Testis (tissue), 3 donors: ENCODE results near the gene GDNF. TPM values are rescaled to one million over a fixed set of nuclear protein-coding genes. Genes with fewer than 3 reads are reported as not detected.

Source experiments
- DNase-seq: peaks from one replicate; pipeline ENCODE4 v3.0.0-alpha.2; 2019
- H3K27ac ChIP-seq, 2 donors: fragments of 200-600 bp; sonication (generic); one replicate each; pipeline ENCODE4 v1.5.1; 2019
- H3K27me3 ChIP-seq: fragments of 200-600 bp; sonication (generic); one replicate; pipeline ENCODE4 v1.5.1; 2019
- H3K36me3 ChIP-seq: fragments of 200-600 bp; sonication (generic); one replicate; pipeline ENCODE4 v1.5.1; 2017; ENCODE audit warnings: low read depth; ENCODE audit errors: missing control alignments
- H3K4me1 ChIP-seq: fragments of 200-600 bp; sonication (generic); one replicate; pipeline ENCODE4 v1.5.1; 2019
- H3K4me3 ChIP-seq, 2 donors: fragments of 200-600 bp; sonication (generic); one replicate each; pipeline ENCODE4 v1.5.1; 2017 to 2019
- H3K9me3 ChIP-seq: fragments of 200-600 bp; sonication (generic); one replicate; pipeline ENCODE4 v1.5.1; 2017
- CTCF ChIP-seq, 3 experiments: fragments of 450-650 bp in 2 of 3; fragments of 200-600 bp in 1 of 3; sonication (generic) in 1 of 3; IDR thresholded peaks; one replicate each; pipeline ENCODE4 v1.5.1; 2016 to 2019; ENCODE audit warnings: antibody characterized with exemption in 3 of 3, mild to moderate bottlenecking in 2 of 3, moderate library complexity in 1 of 3
- POLR2A ChIP-seq: fragments of 450-650 bp; IDR thresholded peaks from one replicate; pipeline ENCODE4 v1.6.1; 2017; ENCODE audit warnings: antibody characterized with exemption, mild to moderate bottlenecking, moderate library complexity
- WGBS, 2 donors: methylation state at CpG; one replicate each; pipeline ENCODE4 v1.1.5; 2018; 5-methylcytosine and 5-hydroxymethylcytosine counted together
- intact Hi-C: fragments of 100-400 bp; cut with DNase I; formaldehyde crosslinking; loops from one replicate; pipeline ENCODE4 v1.15.1; 2023; ENCODE audit warnings: low total_unique reads
- polyA plus RNA-seq: library from polyadenylated mRNA; stranded (reverse); fragments of 350-450 nt; fragmentation: Illumina TruSeq; extraction: RNeasy Lipid Tissue Mini Kit (QIAGEN cat#74804); gene quantifications from one replicate; pipeline ENCODE4 v1.2.3, GENCODE V29; 2014; ENCODE audit warnings: low read depth, low replicate concordance; ENCODE audit not compliant: insufficient read depth
- total RNA-seq, 2 donors: library from RNA; depleted of rRNA; stranded (reverse); fragments of >200 nt; gene quantifications; one replicate each; pipeline ENCODE4 v1.2.3, GENCODE V29; 2016

Gene GDNF
- total and polyA plus RNA-seq, 3 donors from 2014 or later: 0.37 to 0.71 (median 0.49) TPM

GRCh38 chr5:37815913-37816312, 23.9 kb downstream of the GDNF start:
- WGBS, 2 donors: 91% methylated on average over 7 of the region's 7 CpGs
- DNase-seq: no peak
- TF ChIP-seq POLR2A (no peak), CTCF (IDR thresholded peaks at IDR 0.05) (no peak)
- Histone ChIP-seq H3K27ac (no peak overlapping the region), H3K27me3 (no peaks in the 10 kb centered on the region), H3K9me3 (no peaks in the 10 kb centered on the region), H3K36me3 (no peaks in the 10 kb centered on the region), H3K4me3 (no peak overlapping the region), H3K4me1 (no peaks in the 10 kb centered on the region)
- intact Hi-C loops: no loop called here

GRCh38 chr5:37814699-37815098, 25.1 kb downstream of the GDNF start:
- H3K9me3 ChIP-seq: no peaks in the 10 kb centered on the region
- 62 to 68% methylated on average over 11 of the region's 11 CpGs for WGBS, 2 donors
- no peaks in the 10 kb centered on the region for H3K4me1 ChIP-seq
- TF ChIP-seq CTCF (IDR thresholded peaks at IDR 0.05) (no peak), POLR2A (no peak)
- H3K4me3 ChIP-seq: no peak overlapping the region
- intact Hi-C loops: no loop called here
- no peak overlapping the region for H3K27ac ChIP-seq
- no peaks in the 10 kb centered on the region for H3K27me3 ChIP-seq
- DNase-seq: no peak
- no peaks in the 10 kb centered on the region for H3K36me3 ChIP-seq

GRCh38 chr5:37812365-37812764, 27.5 kb downstream of the GDNF start:
- 92 to 96% methylated on average over 2 of the region's 2 CpGs for WGBS, 2 donors
- no peak overlapping the region for H3K4me3 ChIP-seq
- no peak for TF ChIP-seq CTCF (IDR thresholded peaks at IDR 0.05)
- no peak for TF ChIP-seq POLR2A
- DNase-seq: no peak
- no peaks in the 10 kb centered on the region for H3K4me1 ChIP-seq
- H3K27me3 ChIP-seq: no peaks in the 10 kb centered on the region
- H3K9me3 ChIP-seq: no peaks in the 10 kb centered on the region
- intact Hi-C loops: no loop called here
- no peak overlapping the region for H3K27ac ChIP-seq
- H3K36me3 ChIP-seq: no peaks in the 10 kb centered on the region

GRCh38 chr5:37811866-37812265, 28.0 kb downstream of the GDNF start:
- intact Hi-C loops: no loop called here
- H3K36me3 ChIP-seq: no peaks in the 10 kb centered on the region
- no peaks in the 10 kb centered on the region for H3K9me3 ChIP-seq
- no peaks in the 10 kb centered on the region for H3K27me3 ChIP-seq
- TF ChIP-seq POLR2A: no peak
- TF ChIP-seq CTCF (IDR thresholded peaks at IDR 0.05): no peak
- DNase-seq: no peak
- 87 to 91% methylated on average over 10 of the region's 10 CpGs for WGBS, 2 donors
- H3K4me3 ChIP-seq: no peak overlapping the region
- H3K27ac ChIP-seq: no peak overlapping the region
- no peaks in the 10 kb centered on the region for H3K4me1 ChIP-seq

- intact Hi-C loops: no loop called here
- Histone ChIP-seq H3K9me3 (no peaks in the 10 kb centered on the region), H3K27ac (no peak overlapping the region), H3K27me3 (no peaks in the 10 kb centered on the region), H3K4me1 (no peaks in the 10 kb centered on the region), H3K4me3 (no peak overlapping the region), H3K36me3 (no peaks in the 10 kb centered on the region)
- DNase-seq: no peak
- 81 to 84% methylated on average over 9 to 14 of the region's 14 CpGs for WGBS, 2 donors
- no peak for TF ChIP-seq CTCF (IDR thresholded peaks at IDR 0.05)
Measured at GRCh38 chr5:37810311-37810710, 29.5 kb downstream of the GDNF start.
